HL-60 (cell line): ENCODE results near the gene ACOX3.

Experiments
- DNase-seq, 2 experiments: peaks; one replicate each; pipeline ENCODE4 v3.0.0-alpha.2; 2010 to 2020; ENCODE audit warnings: low read depth in 1 of 2, low spot score in 1 of 2
- H3K27ac ChIP-seq: fragments of 250-450 bp; sonication (Bioruptor Pico); replicated peaks from 2 replicates; pipeline ENCODE4 v1.5.1; 2020; ENCODE audit warnings: mild to moderate bottlenecking, moderate library complexity
- H3K27me3 ChIP-seq: fragments of 250-450 bp; sonication (Bioruptor Pico); 2 replicates; pipeline ENCODE4 v1.5.1; 2021; ENCODE audit warnings: mild to moderate bottlenecking, moderate library complexity; ENCODE audit not compliant: insufficient read depth, poor library complexity, severe bottlenecking
- H3K4me3 ChIP-seq: replicated peaks from 2 replicates; pipeline ENCODE4 v1.5.1; 2011; ENCODE audit warnings: mild to moderate bottlenecking, control low read depth, low read length; ENCODE audit not compliant: insufficient read depth
- GABPA ChIP-seq: IDR thresholded peaks from 2 replicates; pipeline ENCODE4 v1.6.1; 2012; ENCODE audit warnings: low read depth
- POLR2AphosphoS5 ChIP-seq: IDR thresholded peaks from 2 replicates; pipeline ENCODE4 v1.6.1; 2012; ENCODE audit warnings: low read depth
- SPI1 ChIP-seq: IDR thresholded peaks from 2 replicates; pipeline ENCODE4 v1.6.1; 2012; ENCODE audit warnings: low read depth, mild to moderate bottlenecking, borderline replicate concordance
- TF ChIP-seq, protein P1 (sequence below): IDR thresholded peaks from one replicate; pipeline ENCODE4 v1.5.1; 2011; ENCODE audit warnings: low read length, control low read depth, inconsistent platforms; ENCODE audit not compliant: insufficient read depth
- TF ChIP-seq, protein P2 (sequence below): IDR thresholded peaks from 2 replicates; pipeline ENCODE4 v1.6.1; 2012; ENCODE audit warnings: low read depth; ENCODE audit not compliant: insufficient replicate concordance

Gene ACOX3

DNA sequence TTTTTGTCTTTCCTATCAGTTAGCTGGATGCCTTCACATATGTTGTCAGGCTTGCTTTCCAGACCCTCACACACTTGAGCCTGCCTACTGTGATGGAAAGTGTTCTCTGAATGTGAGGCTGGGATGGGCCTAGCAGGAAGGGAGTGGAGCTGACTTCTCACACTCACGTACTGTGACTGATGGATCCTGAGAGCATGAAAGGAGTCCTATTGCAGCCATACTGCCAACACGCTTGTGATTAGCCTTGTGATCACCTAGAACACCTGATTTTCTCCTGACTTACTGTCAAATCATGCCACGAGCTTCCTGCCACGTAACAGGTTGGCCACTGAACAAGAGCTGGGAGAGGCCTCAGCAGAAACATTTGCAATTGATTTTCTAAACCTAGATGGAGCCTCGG is 49.9 kb downstream of the ACOX3 start:
- TF ChIP-seq GABPA (no peak), SPI1 (no peak), POLR2AphosphoS5 (no peak)
- TF ChIP-seq, protein P1, sequence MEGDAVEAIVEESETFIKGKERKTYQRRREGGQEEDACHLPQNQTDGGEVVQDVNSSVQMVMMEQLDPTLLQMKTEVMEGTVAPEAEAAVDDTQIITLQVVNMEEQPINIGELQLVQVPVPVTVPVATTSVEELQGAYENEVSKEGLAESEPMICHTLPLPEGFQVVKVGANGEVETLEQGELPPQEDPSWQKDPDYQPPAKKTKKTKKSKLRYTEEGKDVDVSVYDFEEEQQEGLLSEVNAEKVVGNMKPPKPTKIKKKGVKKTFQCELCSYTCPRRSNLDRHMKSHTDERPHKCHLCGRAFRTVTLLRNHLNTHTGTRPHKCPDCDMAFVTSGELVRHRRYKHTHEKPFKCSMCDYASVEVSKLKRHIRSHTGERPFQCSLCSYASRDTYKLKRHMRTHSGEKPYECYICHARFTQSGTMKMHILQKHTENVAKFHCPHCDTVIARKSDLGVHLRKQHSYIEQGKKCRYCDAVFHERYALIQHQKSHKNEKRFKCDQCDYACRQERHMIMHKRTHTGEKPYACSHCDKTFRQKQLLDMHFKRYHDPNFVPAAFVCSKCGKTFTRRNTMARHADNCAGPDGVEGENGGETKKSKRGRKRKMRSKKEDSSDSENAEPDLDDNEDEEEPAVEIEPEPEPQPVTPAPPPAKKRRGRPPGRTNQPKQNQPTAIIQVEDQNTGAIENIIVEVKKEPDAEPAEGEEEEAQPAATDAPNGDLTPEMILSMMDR = no peak
- Histone ChIP-seq H3K27me3 (no peaks in the 10 kb centered on the region), H3K4me3 (no peak overlapping the region), H3K27ac (no peak overlapping the region)
- DNase-seq = no peak

DNA sequence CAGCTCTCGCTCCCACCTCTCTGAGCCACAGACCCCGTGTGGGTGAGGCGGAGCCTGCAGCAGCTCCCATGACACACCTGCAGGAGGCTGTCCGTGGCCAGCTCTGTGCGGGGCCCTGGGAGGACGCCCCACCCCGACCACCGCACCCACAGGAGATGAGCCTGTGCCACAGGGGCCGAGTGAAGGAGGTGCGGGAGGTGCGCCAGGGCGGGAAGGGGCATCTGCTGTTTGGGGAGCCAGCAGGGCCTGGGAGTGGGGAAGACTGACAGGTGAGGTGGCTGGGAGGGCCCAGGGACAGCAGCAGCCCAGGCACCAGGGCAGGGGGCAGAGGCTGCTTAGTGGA is 52.0 kb downstream of the ACOX3 start:
- TF ChIP-seq GABPA (no peak), SPI1 (no peak), POLR2AphosphoS5 (no peak)
- TF ChIP-seq, protein P1 = no peak
- TF ChIP-seq, protein P2, sequence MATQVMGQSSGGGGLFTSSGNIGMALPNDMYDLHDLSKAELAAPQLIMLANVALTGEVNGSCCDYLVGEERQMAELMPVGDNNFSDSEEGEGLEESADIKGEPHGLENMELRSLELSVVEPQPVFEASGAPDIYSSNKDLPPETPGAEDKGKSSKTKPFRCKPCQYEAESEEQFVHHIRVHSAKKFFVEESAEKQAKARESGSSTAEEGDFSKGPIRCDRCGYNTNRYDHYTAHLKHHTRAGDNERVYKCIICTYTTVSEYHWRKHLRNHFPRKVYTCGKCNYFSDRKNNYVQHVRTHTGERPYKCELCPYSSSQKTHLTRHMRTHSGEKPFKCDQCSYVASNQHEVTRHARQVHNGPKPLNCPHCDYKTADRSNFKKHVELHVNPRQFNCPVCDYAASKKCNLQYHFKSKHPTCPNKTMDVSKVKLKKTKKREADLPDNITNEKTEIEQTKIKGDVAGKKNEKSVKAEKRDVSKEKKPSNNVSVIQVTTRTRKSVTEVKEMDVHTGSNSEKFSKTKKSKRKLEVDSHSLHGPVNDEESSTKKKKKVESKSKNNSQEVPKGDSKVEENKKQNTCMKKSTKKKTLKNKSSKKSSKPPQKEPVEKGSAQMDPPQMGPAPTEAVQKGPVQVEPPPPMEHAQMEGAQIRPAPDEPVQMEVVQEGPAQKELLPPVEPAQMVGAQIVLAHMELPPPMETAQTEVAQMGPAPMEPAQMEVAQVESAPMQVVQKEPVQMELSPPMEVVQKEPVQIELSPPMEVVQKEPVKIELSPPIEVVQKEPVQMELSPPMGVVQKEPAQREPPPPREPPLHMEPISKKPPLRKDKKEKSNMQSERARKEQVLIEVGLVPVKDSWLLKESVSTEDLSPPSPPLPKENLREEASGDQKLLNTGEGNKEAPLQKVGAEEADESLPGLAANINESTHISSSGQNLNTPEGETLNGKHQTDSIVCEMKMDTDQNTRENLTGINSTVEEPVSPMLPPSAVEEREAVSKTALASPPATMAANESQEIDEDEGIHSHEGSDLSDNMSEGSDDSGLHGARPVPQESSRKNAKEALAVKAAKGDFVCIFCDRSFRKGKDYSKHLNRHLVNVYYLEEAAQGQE = no peak
- Histone ChIP-seq H3K27ac (no peak overlapping the region), H3K4me3 (no peak overlapping the region), H3K27me3 (no peaks in the 10 kb centered on the region)
- DNase-seq = no peak

- no peak for DNase-seq
- Histone ChIP-seq H3K27ac (no peak overlapping the region), H3K27me3 (no peaks in the 10 kb centered on the region), H3K4me3 (no peak overlapping the region)
- TF ChIP-seq SPI1 (no peak), POLR2AphosphoS5 (no peak), GABPA (no peak)
- TF ChIP-seq, protein P1 = no peak
- TF ChIP-seq, protein P2 = no peak
Observed at GRCh38 chr4:8387615-8388527, 52.7 kb downstream of the ACOX3 start.

DNA sequence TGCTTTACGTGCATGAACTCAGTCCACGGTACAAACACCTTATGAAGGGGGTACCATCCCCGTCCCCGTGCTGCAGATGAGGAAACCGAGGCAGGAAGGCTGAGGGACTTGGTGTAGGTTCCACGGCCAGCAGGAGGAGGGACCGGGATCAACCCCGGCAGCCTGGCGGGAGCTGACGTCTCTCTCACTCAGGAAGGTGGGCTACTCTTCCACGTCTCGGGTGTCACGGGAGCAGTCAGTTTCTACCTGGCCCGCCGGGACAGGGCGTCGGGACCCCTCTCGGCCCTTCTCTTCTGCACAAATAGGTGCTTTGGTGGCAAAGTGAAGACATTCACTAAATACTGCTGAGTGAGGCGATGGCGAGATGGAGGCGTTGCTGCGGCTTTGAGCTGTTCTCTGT is 53.3 kb downstream of the ACOX3 start:
- no peaks in the 10 kb centered on the region for H3K27me3 ChIP-seq
- no peak for DNase-seq
- H3K4me3 ChIP-seq = no peak overlapping the region
- H3K27ac ChIP-seq = no peak overlapping the region
- TF ChIP-seq, protein P2 = no peak
- TF ChIP-seq GABPA (no peak), SPI1 (no peak)
- TF ChIP-seq, protein P1 = no peak
